ENCODE measurements around the gene CSAD.
"Not testable (repeated sequence)": the region's sequence is repeated elsewhere in the genome, so short reads cannot be mapped to it uniquely, and the experiment has no call there.

The CSAD gene

DNA sequence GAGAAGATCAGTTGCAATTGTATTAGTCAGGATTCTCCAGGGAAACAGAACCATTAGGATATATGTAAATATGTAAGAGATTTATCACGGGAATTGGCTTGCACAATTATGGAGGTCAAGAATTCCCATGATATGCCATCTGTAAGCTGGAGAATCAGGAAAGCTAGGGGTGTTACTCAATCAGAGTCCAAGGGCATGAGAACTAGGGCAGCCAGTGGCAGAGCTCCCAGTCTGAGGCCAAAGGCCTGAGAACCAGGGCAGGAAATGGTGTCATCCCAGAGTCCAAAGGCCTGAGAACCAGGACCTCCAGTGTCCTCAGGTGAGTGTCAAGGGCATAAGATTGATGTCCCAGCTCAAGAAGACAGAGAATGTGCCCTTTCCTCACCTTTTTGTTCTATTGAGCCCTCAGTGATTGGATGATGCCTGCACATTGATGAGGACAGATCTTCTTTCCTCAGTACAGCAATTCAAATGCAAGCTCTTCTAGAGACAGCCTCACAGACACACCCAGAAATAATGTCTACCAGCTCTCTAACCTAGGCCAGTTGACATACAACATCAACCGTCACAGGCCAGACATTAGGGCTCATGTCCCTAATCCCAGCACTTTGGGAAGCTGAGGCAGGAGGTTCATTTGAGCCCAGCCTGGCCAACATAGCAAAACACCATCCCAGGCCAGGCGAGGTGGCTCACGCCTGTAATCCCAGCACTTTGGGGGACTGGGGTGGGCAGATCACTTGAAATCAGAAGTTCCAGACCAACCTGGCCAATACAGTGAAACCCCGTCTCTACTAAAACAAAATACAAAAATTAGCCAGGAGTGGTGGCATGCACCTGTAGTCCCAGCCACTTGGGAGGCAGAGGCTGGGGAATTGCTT lies 35.1 kb downstream of the CSAD start:
- no peak for DNase-seq (ENCODE audit: low spot score)

DNA sequence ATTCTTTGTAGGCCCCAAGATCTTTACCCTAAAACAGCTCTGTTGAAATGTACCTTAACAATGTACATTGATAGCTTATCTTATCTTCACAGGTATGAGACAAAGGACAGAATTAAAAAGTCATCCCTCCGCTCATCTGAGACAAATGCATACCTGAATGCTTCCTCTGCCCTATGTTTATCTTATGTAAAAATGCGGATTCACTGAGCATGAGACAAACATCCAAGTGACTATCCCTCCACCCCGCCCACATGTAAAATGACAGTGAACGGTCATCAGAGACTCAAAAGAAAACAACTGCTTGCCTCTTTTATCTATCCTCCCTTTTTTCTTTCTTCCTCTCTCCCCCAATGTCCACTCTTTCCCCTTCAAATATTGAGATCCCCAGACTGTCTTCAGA lies 37.4 kb downstream of the CSAD start:
- DNase-seq (ENCODE audit: low spot score) = no peak

DNA sequence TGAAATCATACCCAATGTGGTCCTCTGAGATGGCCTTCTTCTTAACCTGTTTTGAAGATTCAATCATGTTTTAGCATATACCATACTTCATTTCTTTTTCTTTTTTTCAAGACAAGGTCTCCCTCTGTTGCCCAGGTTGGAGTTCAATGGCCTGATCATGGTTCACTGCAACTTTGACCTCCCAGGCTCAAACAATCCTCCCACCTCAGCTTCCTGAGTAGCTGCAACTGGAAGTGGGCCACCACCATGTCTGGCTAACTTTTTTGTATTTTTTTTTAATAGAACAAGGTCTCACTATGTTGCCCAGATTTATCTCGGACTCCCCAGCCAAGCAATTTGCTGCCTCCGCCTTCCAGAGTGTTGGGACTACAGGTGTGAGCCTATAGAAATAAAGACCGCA lies 47.0 kb downstream of the CSAD start:
- DNase-seq (ENCODE audit: low spot score) = no peak

DNA sequence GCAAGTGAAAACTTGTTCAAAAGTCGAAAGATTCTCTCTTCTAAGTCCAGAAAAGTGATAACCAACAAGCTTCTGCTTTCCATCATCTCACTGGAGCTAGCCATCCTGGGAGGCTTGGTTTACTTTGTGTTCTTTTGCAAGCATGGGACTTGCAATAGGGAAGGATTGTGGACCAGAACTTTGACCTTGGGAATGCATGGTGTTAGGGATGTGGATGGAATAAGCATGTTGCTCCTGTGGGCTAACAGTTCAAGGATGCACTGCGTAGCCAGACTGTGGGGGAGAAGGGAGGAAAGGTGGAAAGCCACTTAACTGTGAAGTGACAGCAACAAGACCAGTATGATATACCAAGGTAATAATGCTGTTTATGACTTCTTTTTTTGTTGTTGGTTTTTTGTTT lies 48.9 kb downstream of the CSAD start:
- DNase-seq (ENCODE audit: low spot score) = no peak

DNA sequence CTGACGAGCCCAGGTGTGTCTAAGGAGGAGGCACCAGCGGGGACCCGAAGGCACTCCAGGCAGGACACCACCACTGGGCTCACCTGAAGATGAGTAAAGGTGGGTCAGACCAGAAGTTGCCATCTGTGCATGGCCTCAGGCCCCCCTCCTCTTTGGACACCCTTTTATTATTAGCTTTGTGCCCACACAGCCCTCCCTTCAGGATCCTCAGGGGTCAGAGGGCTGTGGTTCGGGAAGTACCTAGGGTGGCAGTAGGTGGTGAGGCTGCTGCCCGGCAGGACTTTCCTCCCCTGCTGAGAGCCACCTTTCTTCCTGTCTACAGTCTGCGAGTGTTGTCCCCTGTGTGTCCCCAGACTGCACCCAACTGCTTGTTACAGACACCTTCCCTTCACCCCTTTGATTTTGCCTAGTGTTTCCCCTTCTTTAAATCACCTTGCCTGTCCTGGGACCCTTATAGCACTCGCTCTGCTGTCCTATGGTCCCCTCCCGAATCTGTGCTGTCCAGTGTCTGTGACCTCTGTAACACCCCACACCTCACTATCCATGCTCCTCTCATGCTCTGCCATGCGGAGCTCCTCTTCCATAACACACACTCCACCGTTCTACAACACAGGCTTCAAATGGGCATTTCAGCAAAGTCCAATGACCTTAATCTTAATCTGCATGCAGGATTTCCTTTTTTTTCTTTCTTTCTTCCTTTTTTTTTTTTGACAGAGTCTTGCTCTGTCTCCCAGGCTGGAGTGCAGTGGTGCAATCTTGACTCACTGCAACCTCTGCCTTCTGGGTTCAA lies 51.8 kb downstream of the CSAD start:
- no peak for DNase-seq (ENCODE audit: low spot score)

DNA sequence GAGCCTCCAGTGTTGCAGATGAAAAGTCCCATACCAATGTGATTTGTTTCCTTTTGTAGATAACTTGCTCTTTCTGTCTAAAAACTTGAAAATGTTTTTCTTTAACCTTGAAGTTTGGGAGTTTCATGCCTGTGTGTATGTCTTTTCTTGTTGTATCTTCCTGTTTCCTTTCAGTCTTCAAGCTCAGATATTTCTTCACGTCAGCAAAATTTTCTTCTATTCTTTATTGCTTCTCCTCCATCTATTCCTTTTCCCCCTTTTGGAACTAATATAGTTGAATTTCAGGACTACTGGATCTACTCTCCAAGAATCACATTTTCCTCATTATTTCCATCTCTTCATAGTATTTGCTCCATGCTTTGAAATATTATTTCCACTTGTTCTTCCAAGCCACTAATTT lies 53.6 kb downstream of the CSAD start:
- DNase-seq (ENCODE audit: low spot score) = no peak

DNA sequence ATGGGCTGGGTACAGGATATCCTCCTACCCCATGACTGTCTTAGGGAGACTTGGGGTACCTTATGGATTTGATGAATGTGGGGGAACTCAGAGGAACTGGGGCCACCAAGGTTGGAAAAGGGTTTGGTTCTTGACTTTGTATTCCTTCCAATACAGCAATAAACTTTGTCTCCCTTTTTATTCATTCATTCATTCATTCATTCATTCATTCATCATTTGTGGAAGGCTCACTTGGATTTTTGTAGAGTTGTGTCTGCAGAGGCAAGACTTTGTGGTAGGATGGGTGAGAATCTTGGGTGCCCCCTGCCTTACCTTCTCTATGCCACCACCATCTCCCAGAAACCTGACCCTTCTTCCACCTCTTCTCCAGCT lies 56.4 kb downstream of the CSAD start:
- no peak for DNase-seq (ENCODE audit: low spot score)

DNA sequence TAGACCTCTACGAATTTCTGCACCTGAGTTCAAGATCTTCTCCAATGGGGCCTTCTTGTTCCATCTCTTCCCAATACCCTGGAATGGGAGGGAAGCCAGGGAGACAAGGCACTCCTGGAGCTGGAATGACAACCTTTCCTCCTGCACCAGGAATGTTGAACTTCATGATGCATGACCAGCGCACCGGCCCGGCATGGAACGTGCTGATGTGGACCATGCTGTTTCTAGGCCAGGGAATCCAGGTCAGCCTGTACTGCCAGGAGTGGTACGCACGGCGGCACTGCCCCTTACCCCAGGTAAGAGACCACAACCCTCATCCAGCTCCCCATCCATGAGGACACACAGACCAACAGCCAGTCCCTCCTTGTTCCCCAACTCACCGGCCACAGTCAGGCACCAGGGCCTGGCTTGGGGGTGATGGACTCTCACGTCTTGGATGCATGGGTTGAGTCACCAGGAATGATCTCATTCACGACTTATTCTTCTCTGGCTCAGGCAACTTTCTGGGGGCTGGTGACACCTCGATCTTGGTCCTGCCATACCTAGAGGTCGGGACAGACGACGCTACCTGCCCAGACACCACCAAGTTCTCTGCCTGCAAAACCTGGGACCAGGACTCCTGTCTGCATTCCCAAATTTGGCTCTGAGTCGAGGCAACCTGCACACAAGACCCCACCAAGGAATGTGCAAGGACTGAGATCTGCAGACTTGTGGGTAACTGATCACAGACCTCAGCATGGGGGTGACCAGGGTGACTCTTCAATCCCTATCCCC lies 57.0 kb downstream of the CSAD start:
- no peak for DNase-seq (ENCODE audit: low spot score)

DNA sequence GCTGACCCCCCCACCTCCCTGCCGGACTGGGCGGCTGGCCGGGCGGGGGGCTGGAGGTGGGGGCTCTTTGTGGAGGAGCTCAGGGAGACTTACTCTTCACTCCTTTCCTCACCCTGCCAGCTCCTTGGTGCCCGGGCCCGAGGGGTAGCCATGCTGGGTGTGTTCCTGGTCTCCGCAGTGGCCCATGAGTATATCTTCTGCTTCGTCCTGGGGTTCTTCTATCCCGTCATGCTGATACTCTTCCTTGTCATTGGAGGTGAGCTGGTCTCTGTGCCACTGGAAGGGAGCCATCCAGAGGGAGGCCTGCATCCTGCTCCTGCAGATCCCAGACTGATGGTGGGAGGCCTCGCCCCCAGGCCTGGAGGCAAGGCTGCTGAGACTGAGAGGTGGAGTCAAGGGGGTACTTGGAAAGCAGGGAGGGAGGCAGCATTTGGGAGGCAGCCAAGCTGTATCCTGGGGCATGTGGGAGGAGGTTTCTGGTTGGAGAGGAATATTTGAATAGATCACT lies 57.7 kb downstream of the CSAD start:
- no peak for DNase-seq (ENCODE audit: low spot score)

DNA sequence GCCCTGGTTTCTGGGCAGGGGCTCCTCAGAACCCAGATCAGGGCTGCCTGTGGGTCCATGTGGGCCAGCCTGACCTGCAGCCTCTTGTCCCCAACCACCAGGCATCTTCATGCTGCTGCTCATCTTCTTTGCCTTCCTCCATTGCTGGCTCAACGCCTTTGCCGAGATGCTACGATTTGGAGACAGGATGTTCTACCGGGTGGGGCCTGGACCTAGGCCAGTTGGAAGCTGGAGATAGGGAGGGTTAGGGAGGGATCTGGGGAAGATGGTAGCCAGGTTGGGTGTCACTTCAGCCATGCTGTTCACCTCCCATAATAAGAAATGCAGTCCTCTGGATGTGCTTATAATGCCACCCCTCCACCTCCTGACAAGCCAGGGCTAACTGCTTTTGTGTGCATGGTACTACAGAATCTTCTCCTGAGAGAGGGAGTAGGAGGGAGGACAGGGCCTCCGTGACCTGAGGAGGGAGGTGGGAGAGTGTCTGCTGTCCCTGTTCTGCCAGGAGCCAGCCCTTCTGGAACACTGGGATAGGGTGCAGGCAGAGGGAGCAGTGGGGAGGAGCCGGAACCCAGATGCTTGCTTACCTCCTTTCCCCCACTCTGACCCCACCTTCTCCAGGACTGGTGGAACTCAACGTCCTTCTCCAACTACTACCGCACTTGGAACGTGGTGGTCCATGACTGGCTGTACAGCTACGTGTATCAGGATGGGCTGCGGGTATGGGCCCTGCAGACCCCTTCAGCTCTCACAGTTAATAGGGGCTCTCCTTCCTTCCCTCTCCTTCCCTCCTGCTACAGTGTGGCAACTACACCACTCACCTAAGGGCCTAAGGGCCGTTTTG lies 59.8 kb downstream of the CSAD start:
- DNase-seq (ENCODE audit: low spot score) = no peak

DNA sequence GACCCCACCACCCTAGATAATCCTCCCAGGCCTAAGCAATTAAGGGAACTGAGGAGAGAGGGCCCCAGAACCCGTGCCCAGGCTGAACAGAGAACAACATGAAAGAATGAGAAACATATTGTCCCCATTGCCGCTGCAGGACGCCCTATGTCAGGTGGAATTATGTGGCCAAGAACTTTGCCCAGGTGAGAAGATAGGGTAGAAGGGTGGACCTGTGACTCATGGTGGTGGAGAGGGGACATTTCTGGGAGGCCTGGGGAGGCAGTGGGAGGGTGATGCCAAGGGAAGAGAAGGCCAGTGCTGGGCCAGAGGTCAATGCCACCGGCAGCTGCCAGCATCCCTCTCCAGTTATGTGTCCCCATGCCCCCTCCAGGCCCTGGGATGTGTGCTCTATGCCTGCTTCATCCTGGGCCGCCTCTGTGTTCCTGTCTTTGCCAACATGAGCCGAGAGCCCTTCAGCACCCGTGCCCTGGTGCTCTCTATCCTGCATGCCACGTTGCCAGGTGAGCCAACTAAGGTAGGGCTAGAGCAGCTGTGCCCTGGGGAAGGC lies 61.9 kb downstream of the CSAD start:
- DNase-seq (ENCODE audit: low spot score) = no peak

DNA sequence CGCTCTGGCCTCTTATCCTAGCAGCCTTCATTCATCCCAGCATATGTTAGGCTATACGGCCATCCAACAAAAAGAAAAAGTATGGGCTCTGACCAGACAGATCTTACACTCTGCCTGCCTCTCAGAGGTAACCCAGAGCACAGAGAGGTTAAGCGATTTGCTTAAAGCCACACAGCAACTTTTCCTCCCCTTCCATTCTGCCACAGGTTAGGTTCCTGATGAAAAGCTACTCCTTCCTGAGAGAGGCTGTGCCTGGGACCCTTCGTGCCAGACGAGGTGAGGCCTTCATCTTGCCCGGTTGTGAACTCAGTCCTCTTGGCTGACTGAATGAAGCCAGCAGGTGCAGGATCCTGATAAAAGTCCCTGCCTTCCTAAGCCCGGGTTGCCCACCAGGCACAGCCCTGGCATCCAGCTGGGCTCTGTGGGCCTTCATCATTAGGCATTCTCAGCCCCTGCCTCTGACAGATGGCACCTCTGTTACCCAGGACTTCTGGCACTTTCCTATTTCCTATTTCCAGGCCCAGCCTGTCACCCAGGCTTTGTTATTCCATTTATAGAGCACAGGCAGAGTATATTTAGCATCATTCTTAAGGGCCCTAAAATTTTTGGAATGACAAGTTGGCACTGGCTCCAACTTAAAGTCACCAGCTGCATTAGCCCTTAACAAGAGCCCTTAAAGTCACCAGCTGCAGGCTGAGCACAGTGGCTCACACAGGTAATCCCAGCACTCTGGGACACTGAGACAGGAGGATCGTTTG lies 64.7 kb downstream of the CSAD start:
- no peak for DNase-seq (ENCODE audit: low spot score)

DNA sequence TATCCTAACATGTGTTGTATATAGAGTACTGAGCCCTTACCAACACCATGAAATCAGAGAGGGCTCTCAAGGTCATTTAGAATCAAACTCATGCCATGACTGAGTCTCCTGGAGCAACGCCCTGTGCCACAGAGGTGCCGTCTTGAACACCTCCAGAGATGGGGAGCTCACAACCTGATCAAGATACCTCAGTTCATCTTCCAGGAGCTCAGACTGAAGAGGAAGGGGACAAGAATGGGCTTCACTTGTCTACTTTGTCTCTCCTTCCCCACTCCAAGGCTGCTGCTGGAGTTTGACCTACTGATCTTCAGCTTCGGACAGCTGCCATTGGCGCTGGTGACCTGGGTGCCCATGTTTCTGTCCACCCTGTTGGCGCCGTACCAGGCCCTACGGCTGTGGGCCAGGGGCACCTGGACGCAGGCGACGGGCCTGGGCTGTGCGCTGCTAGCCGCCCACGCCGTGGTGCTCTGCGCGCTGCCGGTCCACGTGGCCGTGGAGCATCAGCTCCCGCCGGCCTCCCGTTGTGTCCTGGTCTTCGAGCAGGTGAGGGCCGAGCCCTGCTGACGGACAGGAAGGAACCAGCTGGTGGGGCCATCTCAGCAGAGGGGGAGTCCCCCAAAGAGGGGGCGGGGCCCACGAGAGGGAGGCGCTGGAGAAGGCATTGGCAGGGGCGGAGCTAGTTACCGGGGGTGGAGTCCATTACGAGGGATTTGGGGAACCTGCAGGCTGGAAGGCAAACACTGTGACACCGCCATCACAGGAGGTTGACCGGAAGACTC lies 65.4 kb downstream of the CSAD start:
- no peak for DNase-seq (ENCODE audit: low spot score)

DNA sequence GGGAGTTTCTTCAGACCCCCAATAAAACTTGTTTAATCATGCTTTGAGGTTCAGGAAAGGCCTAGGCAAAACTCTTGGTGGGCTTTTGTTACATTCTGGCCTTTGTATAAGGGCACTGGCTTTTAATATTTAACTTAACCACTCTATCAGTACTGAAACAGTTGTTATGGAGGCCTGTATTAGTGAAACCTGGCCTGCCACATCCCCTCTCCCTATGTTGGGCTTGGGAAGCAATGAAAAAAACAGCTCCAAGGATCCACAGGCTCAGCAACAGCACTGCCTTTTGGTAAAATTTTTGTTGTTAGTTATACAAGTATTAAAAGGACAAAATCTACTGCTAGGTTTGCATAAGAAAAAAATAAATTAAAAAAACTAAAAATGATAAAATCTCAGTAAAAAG lies 66.8 kb downstream of the CSAD start:
- DNase-seq (ENCODE audit: low spot score) = no peak

DNA sequence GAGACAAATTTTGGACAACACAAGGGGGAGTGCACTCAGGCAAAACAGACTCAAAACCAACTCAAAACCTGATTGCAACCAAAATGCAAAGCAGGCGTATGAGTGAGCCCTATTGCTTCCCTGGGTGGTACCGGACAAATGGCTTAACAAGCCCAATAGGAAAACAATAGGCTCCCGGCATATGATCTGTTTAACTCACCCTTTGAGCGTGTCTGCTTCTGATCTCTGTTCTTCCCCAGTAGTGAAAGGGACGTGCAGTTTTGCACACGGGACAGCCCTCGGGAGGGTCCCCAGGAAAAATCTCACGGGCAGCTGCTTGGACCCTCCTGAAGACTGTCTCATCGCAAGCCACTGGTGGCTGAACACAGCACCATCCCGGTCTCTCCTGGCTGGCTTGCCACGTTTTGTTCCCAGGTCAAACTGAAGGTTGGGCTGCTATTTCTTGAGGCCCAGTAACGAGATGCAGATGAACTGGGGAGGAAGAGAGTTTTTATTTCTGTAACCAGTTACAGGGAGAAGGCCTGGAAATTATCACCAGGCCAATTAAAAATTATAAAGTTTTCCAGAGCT lies 67.5 kb downstream of the CSAD start:
- DNase-seq (ENCODE audit: low spot score) = no peak

DNA sequence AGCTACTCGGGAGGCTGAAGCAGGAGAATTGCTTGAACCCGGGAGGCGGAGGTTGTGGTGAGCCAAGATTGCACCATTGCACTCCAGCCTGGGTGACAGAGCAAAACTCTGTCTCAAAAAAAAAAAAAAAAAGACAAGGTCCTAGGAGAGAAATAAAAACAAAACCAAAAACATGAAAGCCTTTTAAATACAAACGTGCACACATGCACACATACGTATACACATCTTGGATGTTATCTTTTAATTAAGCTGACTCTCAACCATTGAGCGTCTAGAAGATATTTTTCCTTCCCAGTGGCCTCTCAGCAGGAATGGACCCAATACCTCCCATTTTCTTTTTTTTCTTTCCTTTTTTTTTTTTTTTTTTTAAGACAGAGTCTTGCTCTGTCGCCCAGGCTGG lies 68.3 kb downstream of the CSAD start:
- not testable (repeated sequence) for DNase-seq (ENCODE audit: low spot score)
